Measurements from ENCODE around the gene NCOA3. TPM values are rescaled to one million over a fixed set of nuclear protein-coding genes. Genes with fewer than 3 reads are reported as not detected.

Gene NCOA3
- total RNA-seq, 1 experiment from 2014 or later: 25.9 TPM

- H3K9me2 ChIP-seq (ENCODE audit: insufficient read depth): no peaks in the 10 kb centered on the region
- no peaks in the 10 kb centered on the region for H3K27me3 ChIP-seq (ENCODE audit: insufficient read depth, low read length)
- no peaks in the 10 kb centered on the region for H3K36me3 ChIP-seq (ENCODE audit: control insufficient read depth in 1 of 2, insufficient read depth in 2 of 2, low read length in 2 of 2)
- no peaks in the 10 kb centered on the region for H4K20me1 ChIP-seq (ENCODE audit: insufficient read depth)
- H3K4me2 ChIP-seq (ENCODE audit: low read length): no peak overlapping the region
- TF ChIP-seq RAD21 (IDR thresholded peaks at IDR 0.05; ENCODE audit: low read depth) (no peak), FOSL1 (IDR thresholded peaks at IDR 0.05; ENCODE audit: low read depth) (no peak), EZH2 (IDR thresholded peaks at IDR 0.05) (no peak), ZFX (IDR thresholded peaks at IDR 0.05) (no peak), ZBTB33 (IDR thresholded peaks at IDR 0.05; ENCODE audit: extremely low read depth, insufficient replicate concordance, low read length) (no peak)
- ChIA-PET CTCF (no interaction called here), RAD21 (ENCODE audit: low non-redundant PET in 1 of 2, low total read pairs in 2 of 2, uncharacterized antibody in 2 of 2, unreplicated experiment in 2 of 2) (no interaction called here), POLR2A (no interaction called here)
- H3K9ac ChIP-seq (ENCODE audit: low read length): no peak overlapping the region
- intact Hi-C loops (cut with micrococcal nuclease): no loop called here
- H3K79me2 ChIP-seq (ENCODE audit: insufficient read depth, low read length): peaks cover 18% of the 10 kb centered on the region
- no peak for ATAC-seq
- H3K4me1 ChIP-seq (ENCODE audit: control insufficient read depth in 1 of 2, insufficient read depth in 2 of 2, low read length in 2 of 2): peaks cover 27 to 35% of the 10 kb centered on the region in 2 experiments
- no peak for DNase-seq (ENCODE audit: low read depth, low spot score)
- H3K4me3 ChIP-seq (replicated peaks in 1 of 2; ENCODE audit: low read depth in 1 of 2, low read length in 2 of 2): no peak overlapping the region
- BruUV-seq (replicated peaks): no TSS peak
- no peaks in the 10 kb centered on the region for H3K9me3 ChIP-seq (ENCODE audit: control insufficient read depth in 1 of 2, insufficient read depth in 1 of 2, low read depth in 1 of 2, low read length in 2 of 2)
- no peak overlapping the region for H2AFZ ChIP-seq (ENCODE audit: low read depth, low read length, poor library complexity, severe bottlenecking)
- H3K27ac ChIP-seq (ENCODE audit: low read depth, low read length): no peak overlapping the region
Observed at GRCh38 chr20:47498606-47499005, 3.1 kb upstream of the NCOA3 start.

GRCh38 chr20:47499053-47499452, 2.6 kb upstream of the NCOA3 start:
- no peak overlapping the region for H3K27ac ChIP-seq (ENCODE audit: low read depth, low read length)
- POLR2A ChIA-PET: interaction anchor here (0.6 kb wide), 1 partner anchor 36 kb away, joined by 3 read pairs; no protein-coding TSS in a partner anchor
- H3K4me1 ChIP-seq (ENCODE audit: control insufficient read depth in 1 of 2, insufficient read depth in 2 of 2, low read length in 2 of 2): peaks cover 25 to 33% of the 10 kb centered on the region in 2 experiments
- intact Hi-C loops (cut with micrococcal nuclease): no loop called here
- H3K4me2 ChIP-seq (ENCODE audit: low read length): no peak overlapping the region
- no peak overlapping the region for H3K4me3 ChIP-seq (replicated peaks in 1 of 2; ENCODE audit: low read depth in 1 of 2, low read length in 2 of 2)
- H3K27me3 ChIP-seq (ENCODE audit: insufficient read depth, low read length): no peaks in the 10 kb centered on the region
- H3K79me2 ChIP-seq (ENCODE audit: insufficient read depth, low read length): peaks cover 22% of the 10 kb centered on the region
- no peaks in the 10 kb centered on the region for H3K9me2 ChIP-seq (ENCODE audit: insufficient read depth)
- H2AFZ ChIP-seq (ENCODE audit: low read depth, low read length, poor library complexity, severe bottlenecking): no peak overlapping the region
- H3K9ac ChIP-seq (ENCODE audit: low read length): no peak overlapping the region
- ATAC-seq: no peak
- DNase-seq (ENCODE audit: low read depth, low spot score): no peak
- BruUV-seq (replicated peaks): no TSS peak
- CTCF ChIA-PET: no interaction called here
- no peaks in the 10 kb centered on the region for H3K9me3 ChIP-seq (ENCODE audit: control insufficient read depth in 1 of 2, insufficient read depth in 1 of 2, low read depth in 1 of 2, low read length in 2 of 2)
- RAD21 ChIA-PET (ENCODE audit: low non-redundant PET in 1 of 2, low total read pairs in 2 of 2, uncharacterized antibody in 2 of 2, unreplicated experiment in 2 of 2): no interaction called here
- no peaks in the 10 kb centered on the region for H3K36me3 ChIP-seq (ENCODE audit: control insufficient read depth in 1 of 2, insufficient read depth in 2 of 2, low read length in 2 of 2)
- no peaks in the 10 kb centered on the region for H4K20me1 ChIP-seq (ENCODE audit: insufficient read depth)
- TF ChIP-seq CEBPB (IDR thresholded peaks at IDR 0.05; ENCODE audit: low read depth) (no peak), CTCF (IDR thresholded peaks at IDR 0.05 in 2 of 3, conservative IDR thresholded peaks at IDR 0.05 in 1 of 3; ENCODE audit: borderline replicate concordance in 1 of 3, insufficient read depth in 1 of 3, low read depth in 2 of 3, low read length in 2 of 3) (no peak), SIN3A (IDR thresholded peaks at IDR 0.05; ENCODE audit: low read depth) (no peak), FOSL1 (IDR thresholded peaks at IDR 0.05; ENCODE audit: low read depth) (no peak), ZBTB33 (IDR thresholded peaks at IDR 0.05; ENCODE audit: extremely low read depth, insufficient replicate concordance, low read length) (no peak), SRF (IDR thresholded peaks at IDR 0.05; ENCODE audit: low read depth) (no peak), ATF3 (IDR thresholded peaks at IDR 0.05) (no peak), EZH2 (IDR thresholded peaks at IDR 0.05) (no peak), ZFX (IDR thresholded peaks at IDR 0.05) (no peak)

Data from HCT116 (cell line).